H1 (cell line): Measurements from ENCODE around the gene ORMDL3.

ENCODE experiments used
- CTCF ChIP-seq, 3 experiments: IDR thresholded peaks; 1 replicate in 2 of 3; 2 replicates in 1 of 3; pipeline versions ENCODE4 v1.5.1 to v1.6.1; 2011; ENCODE audit warnings: low read length in 3 of 3, mild to moderate bottlenecking in 3 of 3, inconsistent platforms in 2 of 3, low read depth in 1 of 3, moderate library complexity in 1 of 3; ENCODE audit not compliant: insufficient read depth in 1 of 3; ENCODE audit errors: control extremely low read depth in 1 of 3
- POLR2A ChIP-seq, 2 experiments: IDR thresholded peaks; 1 replicate in 1 of 2; 2 replicates in 1 of 2; pipeline ENCODE4 v1.6.1; 2011; ENCODE audit warnings: low read depth in 2 of 2, low read length in 2 of 2, mild to moderate bottlenecking in 2 of 2; ENCODE audit errors: control extremely low read depth in 1 of 2
- RXRA ChIP-seq: IDR thresholded peaks from 2 replicates; pipeline ENCODE4 v1.6.1; 2011; ENCODE audit warnings: low read depth, mild to moderate bottlenecking, low read length, moderate library complexity; ENCODE audit not compliant: insufficient read depth

GRCh38 chr17:39929646-39930407 is 2.4 kb upstream of the ORMDL3 start:
- TF ChIP-seq CTCF (IDR thresholded peaks at IDR 0.05; ENCODE audit: control extremely low read depth in 1 of 3, insufficient read depth in 1 of 3, low read depth in 1 of 3, low read length in 3 of 3): no peak
- TF ChIP-seq POLR2A (IDR thresholded peaks at IDR 0.05; ENCODE audit: control extremely low read depth in 1 of 2, low read depth in 2 of 2, low read length in 2 of 2): no peak
- TF ChIP-seq RXRA: no peak
